Transverse colon (tissue), 4 donors: ENCODE data around the gene INSRR. TPM values are rescaled to one million over a fixed set of nuclear protein-coding genes. Genes with fewer than 3 reads are reported as not detected.

Experiments used
- DNase-seq: peaks from one replicate; pipeline ENCODE4 v3.0.0-alpha.2; 2019
- H3K27ac ChIP-seq, 4 donors: fragments of 200-600 bp; sonication (generic); 2 replicates each; pipeline ENCODE4 v1.5.1; 2016 to 2018; ENCODE audit warnings: inconsistent platforms in 4 of 4
- H3K27me3 ChIP-seq: fragments of 200-600 bp; sonication (generic); 2 replicates; pipeline ENCODE4 v1.5.1; 2017; ENCODE audit warnings: inconsistent platforms
- H3K36me3 ChIP-seq, 4 donors: fragments of 200-600 bp; sonication (generic); 2 replicates each; pipeline ENCODE4 v1.5.1; 2017 to 2019; ENCODE audit warnings: inconsistent platforms in 4 of 4
- H3K4me1 ChIP-seq, 4 donors: fragments of 200-600 bp; sonication (generic); 2 replicates each; pipeline ENCODE4 v1.5.1; 2017 to 2020; ENCODE audit warnings: inconsistent platforms in 4 of 4
- H3K4me3 ChIP-seq, 4 donors: fragments of 200-600 bp; sonication (generic); 1 replicate in 1 of 4; 2 replicates in 3 of 4; pipeline versions ENCODE4 v1.5.1 to v1.6.1; 2017 to 2019; ENCODE audit warnings: inconsistent platforms in 4 of 4
- H3K9me3 ChIP-seq, 2 donors: fragments of 200-600 bp; sonication (generic); 2 replicates each; pipeline ENCODE4 v1.5.1; 2017 to 2019; ENCODE audit warnings: inconsistent platforms in 2 of 2
- EP300 ChIP-seq: sonication (generic); formaldehyde crosslinking; IDR thresholded peaks from one replicate; pipeline ENCODE4 v1.6.1; 2017; ENCODE audit warnings: antibody characterized with exemption, low read depth
- POLR2A ChIP-seq: fragments of 450-650 bp; IDR thresholded peaks from one replicate; pipeline ENCODE4 v1.6.1; 2016; ENCODE audit warnings: antibody characterized with exemption, mild to moderate bottlenecking, moderate library complexity
- POLR2AphosphoS5 ChIP-seq, 3 donors: sonication (generic); formaldehyde crosslinking; IDR thresholded peaks; one replicate each; pipeline ENCODE4 v1.6.1; 2016; ENCODE audit warnings: antibody characterized with exemption in 3 of 3
- WGBS, 2 donors: methylation state at CpG; one replicate each; pipeline ENCODE4 v1.1.5; 2018; ENCODE audit warnings: low coverage in 1 of 2; 5-methylcytosine and 5-hydroxymethylcytosine counted together
- in situ Hi-C, 4 donors: fragments of 200-750 bp; cut with MboI; loops; one replicate each; pipeline versions ENCODE4 v1.15.0 to v1.15.1; 2017; ENCODE audit warnings: low sequenced_read_pairs in 3 of 4, low pct_ligation_motif_present in 1 of 4, low pct_unique_long_range_greater_than_20kb in 1 of 4
- intact Hi-C: fragments of 100-400 bp; cut with DNase I; formaldehyde crosslinking; loops from one replicate; pipeline ENCODE4 v1.15.1; 2023; ENCODE audit warnings: low total_unique reads
- total RNA-seq, 4 donors: library from RNA; depleted of rRNA; stranded (reverse); fragments of >200 nt; gene quantifications; one replicate each; pipeline ENCODE4 v1.1.0, GENCODE V29; 2016
- TF ChIP-seq, protein P1 (sequence below), 5 experiments: fragments of 200-600 bp in 3 of 5; fragments of 450-650 bp in 2 of 5; sonication (generic) in 3 of 5; IDR thresholded peaks; 1 replicate in 2 of 5; 2 replicates in 3 of 5; pipeline ENCODE4 v1.5.1; 2016 to 2017; ENCODE audit warnings: antibody characterized with exemption in 5 of 5, inconsistent platforms in 3 of 5, mild to moderate bottlenecking in 2 of 5, moderate library complexity in 1 of 5

Gene INSRR
- total RNA-seq, 4 donors from 2014 or later, result not detected

DNA sequence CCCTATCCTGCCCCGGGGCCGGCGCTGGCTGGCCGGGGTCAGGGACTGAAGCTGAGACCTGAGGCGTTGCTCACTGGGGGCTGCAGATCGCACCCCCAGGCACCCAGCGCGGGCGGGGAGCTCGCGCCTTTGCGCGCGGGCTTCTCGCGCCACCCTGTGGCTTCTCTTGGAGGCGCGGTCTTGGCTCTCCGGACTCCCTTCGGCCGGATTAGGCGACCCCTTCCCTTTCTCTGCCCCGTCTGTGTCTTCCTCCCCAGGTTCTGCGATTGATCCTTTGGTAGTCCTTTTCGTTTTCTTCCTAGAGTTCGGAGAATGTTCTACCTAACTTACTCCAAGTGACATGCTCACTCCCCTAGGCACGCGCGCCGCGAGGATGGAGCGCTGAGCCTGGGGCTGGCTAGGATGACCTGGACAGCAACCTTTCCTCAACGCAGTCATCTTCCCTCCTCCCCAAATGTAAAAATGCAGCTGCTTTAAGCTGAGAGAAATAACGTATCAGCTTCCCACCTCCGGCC lies 1.3 kb upstream of the INSRR start:
- H3K27me3 ChIP-seq, result peaks cover 85% of the 10 kb centered on the region
- H3K4me1 ChIP-seq, result peaks cover 14 to 27% (median 25%) of the 10 kb centered on the region in 4 donors
- intact Hi-C loops (no loop called here), in situ Hi-C loops (loop anchor here in 3 of 4 donors (10.0 to 25.0 kb wide), 2 partner anchors 155 to 173 kb away; partner anchors contain the start of genes NES (in 2 of the 3) and CRABP2 (in 1 of the 3))
- H3K9me3 ChIP-seq, result no peaks in the 10 kb centered on the region
- H3K4me3 ChIP-seq, result peak overlapping the region in 3 of 4 donors; percentile 11 to 37 (median 15)
- WGBS, 2 donors, result 1% methylated on average over 29 of the region's 35 CpGs; no CpG with 5 or more reads in 1 of the 2 donors
- peak; percentile 30 for DNase-seq
- no peak overlapping the region for H3K27ac ChIP-seq
- TF ChIP-seq EP300, result no peak
- TF ChIP-seq POLR2A, result no peak
- TF ChIP-seq, protein P1, sequence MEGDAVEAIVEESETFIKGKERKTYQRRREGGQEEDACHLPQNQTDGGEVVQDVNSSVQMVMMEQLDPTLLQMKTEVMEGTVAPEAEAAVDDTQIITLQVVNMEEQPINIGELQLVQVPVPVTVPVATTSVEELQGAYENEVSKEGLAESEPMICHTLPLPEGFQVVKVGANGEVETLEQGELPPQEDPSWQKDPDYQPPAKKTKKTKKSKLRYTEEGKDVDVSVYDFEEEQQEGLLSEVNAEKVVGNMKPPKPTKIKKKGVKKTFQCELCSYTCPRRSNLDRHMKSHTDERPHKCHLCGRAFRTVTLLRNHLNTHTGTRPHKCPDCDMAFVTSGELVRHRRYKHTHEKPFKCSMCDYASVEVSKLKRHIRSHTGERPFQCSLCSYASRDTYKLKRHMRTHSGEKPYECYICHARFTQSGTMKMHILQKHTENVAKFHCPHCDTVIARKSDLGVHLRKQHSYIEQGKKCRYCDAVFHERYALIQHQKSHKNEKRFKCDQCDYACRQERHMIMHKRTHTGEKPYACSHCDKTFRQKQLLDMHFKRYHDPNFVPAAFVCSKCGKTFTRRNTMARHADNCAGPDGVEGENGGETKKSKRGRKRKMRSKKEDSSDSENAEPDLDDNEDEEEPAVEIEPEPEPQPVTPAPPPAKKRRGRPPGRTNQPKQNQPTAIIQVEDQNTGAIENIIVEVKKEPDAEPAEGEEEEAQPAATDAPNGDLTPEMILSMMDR (IDR thresholded peaks at IDR 0.05), result peak; percentile 65 to 77 (median 68)
- H3K36me3 ChIP-seq, result no peaks in the 10 kb centered on the region

DNA sequence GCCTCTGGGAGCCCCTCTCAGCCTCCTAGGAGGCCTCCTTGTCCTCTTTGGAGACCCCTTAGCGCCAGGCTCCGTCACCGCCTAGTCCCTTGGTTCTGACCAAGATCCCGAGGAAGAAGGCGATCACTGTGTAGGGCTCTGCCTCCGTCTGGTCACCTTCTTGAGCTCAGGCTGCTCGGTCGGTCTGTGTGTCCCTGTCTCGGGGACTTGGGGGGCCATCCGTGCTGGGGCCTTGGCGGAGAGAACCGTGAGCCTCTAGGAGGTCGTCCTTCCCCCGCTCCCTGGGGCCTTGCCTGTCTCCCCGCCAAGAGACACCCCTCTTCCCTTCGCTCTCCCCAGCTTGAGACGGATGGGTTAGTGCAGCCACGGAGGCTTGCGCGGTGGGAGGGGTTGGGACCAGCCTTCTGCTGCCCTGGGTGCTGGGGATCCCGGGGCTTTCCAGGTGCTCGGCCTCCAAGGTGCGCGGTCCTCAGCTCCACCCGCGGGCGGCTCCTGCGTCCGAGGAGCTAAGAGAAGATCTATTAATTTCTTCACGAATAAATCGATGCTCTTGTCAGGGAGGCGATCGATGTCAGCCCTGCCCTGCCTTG lies 701 bp upstream of the INSRR start:
- in situ Hi-C loops (loop anchor here in 3 of 4 donors (10.0 to 25.0 kb wide), 2 partner anchors 155 to 172 kb away; partner anchors contain the start of genes NES (in 2 of the 3) and CRABP2 (in 1 of the 3)), intact Hi-C loops (loop anchor here (10.0 kb wide), 1 partner anchor 165 kb away; no protein-coding TSS in a partner anchor)
- no peak for DNase-seq
- no peak overlapping the region for H3K27ac ChIP-seq
- H3K4me1 ChIP-seq, result peaks cover 14 to 27% (median 25%) of the 10 kb centered on the region in 4 donors
- H3K9me3 ChIP-seq, result no peaks in the 10 kb centered on the region
- H3K27me3 ChIP-seq, result peaks cover 80% of the 10 kb centered on the region
- no peaks in the 10 kb centered on the region for H3K36me3 ChIP-seq
- TF ChIP-seq, protein P1 (IDR thresholded peaks at IDR 0.05), result no peak
- no peak for TF ChIP-seq POLR2A
- TF ChIP-seq POLR2AphosphoS5 (IDR thresholded peaks at IDR 0.05), result no peak
- no peak for TF ChIP-seq EP300
- H3K4me3 ChIP-seq, result peak overlapping the region in 2 of 4 donors; percentile 15 to 37
- WGBS, 2 donors, result 7% methylated on average over 27 of the region's 33 CpGs; no CpG with 5 or more reads in 1 of the 2 donors

DNA sequence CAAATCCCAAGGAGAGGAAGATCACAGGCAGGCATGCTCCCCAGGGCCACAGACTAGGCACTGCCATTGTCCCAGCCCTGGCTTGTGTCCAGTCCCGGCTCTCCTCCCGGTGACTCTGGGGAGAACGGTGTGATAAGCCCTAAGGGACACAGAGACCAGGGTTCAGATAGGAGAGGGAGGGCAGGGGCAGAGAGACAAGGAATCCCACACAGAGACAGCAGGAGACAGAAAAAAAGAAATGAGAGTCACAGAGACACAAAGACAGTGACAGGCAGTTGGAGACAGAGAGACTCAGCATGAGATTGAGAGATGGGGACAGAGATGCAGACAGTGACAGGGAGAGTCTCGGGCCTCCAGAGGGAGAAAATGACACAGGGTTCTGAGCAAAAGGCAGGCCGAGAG lies 361 bp downstream of the INSRR start:
- Histone ChIP-seq H3K27me3 (peaks cover 72% of the 10 kb centered on the region), H3K4me1 (peaks cover 14 to 27% (median 25%) of the 10 kb centered on the region in 4 donors), H3K9me3 (no peaks in the 10 kb centered on the region), H3K4me3 (peak overlapping the region in 1 of 4 donors; percentile 37), H3K27ac (no peak overlapping the region), H3K36me3 (no peaks in the 10 kb centered on the region)
- no peak for DNase-seq
- intact Hi-C loops (loop anchor here (10.0 kb wide), 1 partner anchor 164 kb away; no protein-coding TSS in a partner anchor), in situ Hi-C loops (loop anchor here in 2 of 4 donors (25.0 kb wide), 1 partner anchor 171 kb away; the partner anchor contains the start of gene NES (in 2 of the 2))
- no peak for TF ChIP-seq EP300
- 7 to 34% methylated on average over 3 to 4 of the region's 5 CpGs for whole genome bisulfite sequencing, 2 donors

DNA sequence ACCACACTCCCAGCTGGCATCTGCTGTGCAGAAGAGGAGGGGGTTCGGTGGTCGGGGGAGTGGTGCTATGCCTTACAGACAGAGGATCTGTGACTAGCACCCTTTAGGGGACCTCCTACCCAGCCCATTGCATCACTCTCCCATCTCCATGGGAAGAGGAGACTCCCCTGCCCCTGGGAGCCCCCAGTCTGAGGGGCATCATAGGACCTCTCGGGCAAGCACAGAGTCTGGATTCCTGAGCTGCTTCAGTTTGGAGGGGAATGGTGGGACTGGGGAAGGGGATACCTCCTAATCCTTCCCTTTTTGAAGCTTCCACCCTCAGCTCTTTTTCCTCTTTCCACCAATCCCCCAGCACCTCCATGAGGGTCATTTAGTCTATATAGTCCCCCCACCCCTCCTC lies 1.4 kb downstream of the INSRR start:
- no peak for TF ChIP-seq EP300
- Histone ChIP-seq H3K27me3 (peaks cover 62% of the 10 kb centered on the region), H3K9me3 (no peaks in the 10 kb centered on the region), H3K4me1 (peaks cover 14 to 28% (median 25%) of the 10 kb centered on the region in 4 donors), H3K36me3 (no peaks in the 10 kb centered on the region), H3K27ac (no peak overlapping the region), H3K4me3 (no peak overlapping the region)
- no peak for DNase-seq
- intact Hi-C loops, result loop anchor here (10.0 kb wide), 1 partner anchor 163 kb away; no protein-coding TSS in a partner anchor
- in situ Hi-C loops, result loop anchor here in 2 of 4 donors (25.0 kb wide), 1 partner anchor 170 kb away; the partner anchor contains the start of gene NES (in 2 of the 2)
- WGBS, 2 donors, result 47% methylated on average over 3 of the region's 3 CpGs; no CpG with 5 or more reads in 1 of the 2 donors

DNA sequence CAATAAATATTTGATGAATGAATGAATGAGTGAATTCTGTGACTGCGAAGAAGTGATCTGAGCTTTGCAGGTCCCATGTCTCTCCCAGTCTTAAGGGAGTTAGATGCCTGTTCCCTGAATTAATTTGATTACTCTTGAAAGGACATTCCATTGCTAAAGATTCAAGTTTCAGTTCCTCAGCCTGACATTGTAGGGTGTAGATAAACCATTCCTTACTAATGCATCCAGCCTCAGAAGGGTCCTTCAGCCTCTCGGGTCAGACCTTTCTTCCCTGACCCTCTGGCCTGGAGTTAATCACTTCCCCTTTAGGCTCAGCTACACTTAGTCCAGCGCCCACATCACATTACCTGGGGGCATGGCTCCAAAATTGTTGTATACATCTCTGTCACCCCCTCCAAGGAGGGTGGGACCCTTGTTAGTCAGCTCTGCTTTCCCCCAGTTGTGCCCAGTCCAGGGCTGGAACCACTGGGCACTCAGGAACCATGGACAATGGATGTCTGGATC lies 2.6 kb downstream of the INSRR start:
- TF ChIP-seq POLR2A, result no peak
- TF ChIP-seq POLR2AphosphoS5 (IDR thresholded peaks at IDR 0.05), result no peak
- TF ChIP-seq, protein P1 (IDR thresholded peaks at IDR 0.05), result no peak
- TF ChIP-seq EP300, result no peak
- intact Hi-C loops, result loop anchor here (10.0 kb wide), 1 partner anchor 162 kb away; no protein-coding TSS in a partner anchor
- in situ Hi-C loops, result loop anchor here in 2 of 4 donors (25.0 kb wide), 1 partner anchor 169 kb away; the partner anchor contains the start of gene NES (in 2 of the 2)

More for the DNA sequence above, 2.6 kb downstream of the INSRR start:
- H3K27me3 ChIP-seq, result peaks cover 50% of the 10 kb centered on the region
- WGBS, 2 donors, result 76 to 89% methylated on average over 1 to 3 of the region's 3 CpGs
- H3K27ac ChIP-seq, result no peak overlapping the region
- no peak overlapping the region for H3K4me3 ChIP-seq
- no peaks in the 10 kb centered on the region for H3K9me3 ChIP-seq
- H3K36me3 ChIP-seq, result no peaks in the 10 kb centered on the region
- peaks cover 14 to 32% (median 25%) of the 10 kb centered on the region in 4 donors for H3K4me1 ChIP-seq
- DNase-seq, result no peak
